Astrocyte (in vitro differentiated cells and primary cell): ENCODE data around the gene PRKD2. TPM values are rescaled to one million over a fixed set of nuclear protein-coding genes. Genes with fewer than 3 reads are reported as not detected.
A peak's percentile ranks its signal among the peaks of the same experiment; 100 is the strongest.

Source experiments
- DNase-seq: peaks from one replicate; pipeline ENCODE4 v3.0.0-alpha.2; 2010; ENCODE audit warnings: low read depth
- FAIRE-seq: peaks from 2 replicates; lab custom pipeline; 2011; peaks lifted over from hg19 to GRCh38; lab: Jason Lieb, UNC
- H2AFZ ChIP-seq: 2 replicates; pipeline ENCODE4 v1.6.0; 2012; ENCODE audit warnings: low read depth, low read length, inconsistent platforms
- H3K27ac ChIP-seq: 2 replicates; pipeline ENCODE4 v1.5.1; 2011; ENCODE audit warnings: low read depth, low read length, inconsistent platforms
- H3K27me3 ChIP-seq: 2 replicates; pipeline ENCODE4 v1.6.0; 2011; ENCODE audit warnings: low read length, inconsistent platforms; ENCODE audit not compliant: insufficient read depth
- H3K36me3 ChIP-seq: 2 replicates; pipeline ENCODE4 v1.5.1; 2011; ENCODE audit warnings: low read length, inconsistent platforms; ENCODE audit not compliant: insufficient read depth
- H3K4me1 ChIP-seq: 2 replicates; pipeline ENCODE4 v1.5.1; 2011; ENCODE audit warnings: low read length, inconsistent platforms; ENCODE audit not compliant: insufficient read depth
- H3K4me2 ChIP-seq: 2 replicates; pipeline ENCODE4 v1.6.0; 2012; ENCODE audit warnings: low read length, inconsistent platforms
- H3K4me3 ChIP-seq: 2 replicates; pipeline ENCODE4 v1.5.1; 2011; ENCODE audit warnings: low read depth, mild to moderate bottlenecking, low read length, inconsistent platforms; ENCODE audit not compliant: insufficient read depth
- H3K79me2 ChIP-seq: 2 replicates; pipeline ENCODE4 v1.6.0; 2012; ENCODE audit warnings: mild to moderate bottlenecking, low read length, inconsistent platforms; ENCODE audit not compliant: insufficient read depth
- H3K9ac ChIP-seq: 2 replicates; pipeline ENCODE4 v1.6.0; 2012; ENCODE audit warnings: mild to moderate bottlenecking, low read length, inconsistent platforms
- H3K9me3 ChIP-seq: 2 replicates; pipeline ENCODE4 v1.5.1; 2012; ENCODE audit warnings: low read depth, mild to moderate bottlenecking, low read length, inconsistent platforms; ENCODE audit not compliant: insufficient read depth
- H4K20me1 ChIP-seq: 2 replicates; pipeline ENCODE4 v1.6.0; 2012; ENCODE audit warnings: low read length, inconsistent platforms; ENCODE audit not compliant: insufficient read depth
- H3K27ac Mint-ChIP-seq: one replicate; pipeline ENCODE4 v1.8.0; 2021; ENCODE audit warnings: mild to moderate bottlenecking, mixed read lengths; ENCODE audit not compliant: unreplicated experiment
- H3K27me3 Mint-ChIP-seq: one replicate; pipeline ENCODE4 v1.8.0; 2021; ENCODE audit warnings: low read depth, mixed read lengths; ENCODE audit not compliant: unreplicated experiment
- H3K36me3 Mint-ChIP-seq: one replicate; pipeline ENCODE4 v1.8.0; 2021; ENCODE audit warnings: low read depth, mixed read lengths; ENCODE audit not compliant: unreplicated experiment
- H3K4me1 Mint-ChIP-seq: one replicate; pipeline ENCODE4 v1.8.0; 2021; ENCODE audit warnings: low read depth, mixed read lengths; ENCODE audit not compliant: unreplicated experiment
- H3K4me3 Mint-ChIP-seq: one replicate; pipeline ENCODE4 v1.8.0; 2021; ENCODE audit warnings: mild to moderate bottlenecking, moderate library complexity, mixed read lengths; ENCODE audit not compliant: unreplicated experiment
- H3K9me3 Mint-ChIP-seq: one replicate; pipeline ENCODE4 v1.8.0; 2021; ENCODE audit warnings: mild to moderate bottlenecking, mixed read lengths; ENCODE audit not compliant: unreplicated experiment
- CTCF ChIP-seq: IDR thresholded peaks from 2 replicates; pipeline ENCODE4 v1.5.1; 2011; ENCODE audit warnings: low read depth, mild to moderate bottlenecking, inconsistent platforms, low read length, moderate library complexity; ENCODE audit not compliant: insufficient read depth
- EZH2 ChIP-seq: IDR thresholded peaks from 2 replicates; pipeline ENCODE4 v1.6.1; 2012; ENCODE audit warnings: mild to moderate bottlenecking, low read length, inconsistent platforms; ENCODE audit not compliant: insufficient read depth
- total RNA-seq: library from RNA; stranded (reverse); gene quantifications from 2 replicates; pipeline ENCODE4 v1.2.1, GENCODE V29; 2021

PRKD2 gene
- total RNA-seq, 1 donor from 2014 or later, result 54.6 TPM

- Mint-ChIP-seq H3K27ac (no peak overlapping the region), H3K4me1 (no peaks in the 10 kb centered on the region), H3K4me3 (no peak overlapping the region), H3K9me3 (peaks cover 25% of the 10 kb centered on the region), H3K36me3 (peaks cover 25% of the 10 kb centered on the region), H3K27me3 (peaks cover 26% of the 10 kb centered on the region)
- no peak overlapping the region for H3K4me2 ChIP-seq
- H3K36me3 ChIP-seq, result no peaks in the 10 kb centered on the region
- DNase-seq, result no peak
- no peak for FAIRE-seq
- peaks cover 22% of the 10 kb centered on the region for H3K9me3 ChIP-seq
- peaks cover 11% of the 10 kb centered on the region for H3K27me3 ChIP-seq
- H4K20me1 ChIP-seq, result no peaks in the 10 kb centered on the region
- H3K27ac ChIP-seq, result no peak overlapping the region
- TF ChIP-seq CTCF (no peak), EZH2 (no peak)
- H2AFZ ChIP-seq, result no peak overlapping the region
- H3K79me2 ChIP-seq, result no peaks in the 10 kb centered on the region
- H3K9ac ChIP-seq, result no peak overlapping the region
- no peaks in the 10 kb centered on the region for H3K4me1 ChIP-seq
- H3K4me3 ChIP-seq, result no peak overlapping the region
Observed at GRCh38 chr19:46646402-46646801, 70.5 kb downstream of the PRKD2 start.

- H3K79me2 ChIP-seq, result no peaks in the 10 kb centered on the region
- H3K27ac ChIP-seq, result no peak overlapping the region
- H3K27me3 ChIP-seq, result peaks cover 11% of the 10 kb centered on the region
- peaks cover 22% of the 10 kb centered on the region for H3K9me3 ChIP-seq
- DNase-seq (no peak), FAIRE-seq (no peak)
- no peaks in the 10 kb centered on the region for H3K36me3 ChIP-seq
- peaks cover 2% of the 10 kb centered on the region for H3K4me1 ChIP-seq
- Mint-ChIP-seq H3K4me1 (peaks cover 3% of the 10 kb centered on the region), H3K9me3 (peaks cover 15% of the 10 kb centered on the region), H3K27ac (no peak overlapping the region), H3K36me3 (peaks cover 14% of the 10 kb centered on the region), H3K4me3 (no peak overlapping the region), H3K27me3 (peaks cover 18% of the 10 kb centered on the region)
- TF ChIP-seq EZH2 (no peak), CTCF (no peak)
- H2AFZ ChIP-seq, result no peak overlapping the region
- no peak overlapping the region for H3K4me2 ChIP-seq
- H4K20me1 ChIP-seq, result no peaks in the 10 kb centered on the region
- no peak overlapping the region for H3K4me3 ChIP-seq
- H3K9ac ChIP-seq, result no peak overlapping the region
Observed at GRCh38 chr19:46644720-46645119, 72.2 kb downstream of the PRKD2 start.

- FAIRE-seq (no peak), DNase-seq (no peak)
- Histone ChIP-seq H3K27me3 (peaks cover 3% of the 10 kb centered on the region), H3K4me3 (no peak overlapping the region), H4K20me1 (no peaks in the 10 kb centered on the region), H3K9me3 (no peaks in the 10 kb centered on the region), H3K36me3 (no peaks in the 10 kb centered on the region), H3K27ac (no peak overlapping the region), H3K79me2 (no peaks in the 10 kb centered on the region), H3K9ac (no peak overlapping the region), H2AFZ (no peak overlapping the region), H3K4me2 (no peak overlapping the region), H3K4me1 (peaks cover 18% of the 10 kb centered on the region)
- peaks cover 6% of the 10 kb centered on the region for H3K27me3 Mint-ChIP-seq
- no peak for TF ChIP-seq EZH2
- TF ChIP-seq CTCF, result no peak
- H3K4me1 Mint-ChIP-seq, result peaks cover 3% of the 10 kb centered on the region
- H3K36me3 Mint-ChIP-seq, result no peaks in the 10 kb centered on the region
- H3K27ac Mint-ChIP-seq, result no peak overlapping the region
- peak overlapping the region; percentile 61 for H3K4me3 Mint-ChIP-seq
- peaks cover 3% of the 10 kb centered on the region for H3K9me3 Mint-ChIP-seq
Observed at GRCh38 chr19:46640656-46641055, 76.3 kb downstream of the PRKD2 start.
